Neural crest cell (in vitro differentiated cells): ENCODE data around the gene SLC9A3. TPM values are rescaled to one million over a fixed set of nuclear protein-coding genes. Genes with fewer than 3 reads are reported as not detected.

Experiments used
- DNase-seq: peaks from one replicate; pipeline ENCODE4 v3.0.0; 2021; ENCODE audit warnings: low read depth, mixed read lengths, low spot score
- H3K27ac Mint-ChIP-seq: one replicate; pipeline ENCODE4 v1.8.0; 2021; ENCODE audit warnings: mild to moderate bottlenecking, mixed read lengths; ENCODE audit not compliant: unreplicated experiment
- H3K27me3 Mint-ChIP-seq: 2 replicates; pipeline ENCODE4 v1.8.0; 2021; ENCODE audit warnings: low read depth, mild to moderate bottlenecking, mixed read lengths
- H3K36me3 Mint-ChIP-seq: 2 replicates; pipeline ENCODE4 v1.8.0; 2021; ENCODE audit warnings: low read depth, mild to moderate bottlenecking, mixed read lengths
- H3K4me1 Mint-ChIP-seq: 2 replicates; pipeline ENCODE4 v1.8.0; 2021; ENCODE audit warnings: mixed read lengths
- H3K4me3 Mint-ChIP-seq: one replicate; pipeline ENCODE4 v1.8.0; 2021; ENCODE audit warnings: mild to moderate bottlenecking, mixed read lengths
- H3K9me3 Mint-ChIP-seq: 2 replicates; pipeline ENCODE4 v1.8.0; 2021; ENCODE audit warnings: mixed read lengths
- CTCF ChIP-seq: fragments of 200-600 bp; sonication (generic); conservative IDR thresholded peaks from 2 replicates; pipeline ENCODE4 v1.5.0; 2021; ENCODE audit warnings: antibody characterized with exemption, mild to moderate bottlenecking
- total RNA-seq: library from RNA; stranded (reverse); gene quantifications from 2 replicates; pipeline ENCODE4 v1.2.1, GENCODE V29; 2021

SLC9A3 gene
- total RNA-seq, 1 donor from 2014 or later: 1.5 TPM

DNA sequence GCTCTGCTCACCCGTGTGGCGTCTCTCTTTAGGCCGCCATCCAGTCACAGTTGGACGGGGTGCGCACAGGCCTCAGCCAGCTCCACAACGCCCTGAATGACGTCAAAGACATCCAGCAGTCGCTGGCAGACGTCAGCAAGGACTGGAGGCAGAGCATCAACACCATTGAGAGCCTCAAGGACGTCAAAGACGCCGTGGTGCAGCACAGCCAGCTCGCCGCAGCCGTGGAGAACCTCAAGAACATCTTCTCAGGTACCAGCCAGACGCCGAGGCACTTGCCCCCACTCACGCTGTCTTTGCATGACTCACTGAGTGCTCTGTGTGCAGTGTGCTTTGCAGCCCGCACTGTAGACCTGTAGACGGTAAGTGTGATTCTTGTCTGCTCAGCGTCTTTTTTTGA, 76.7 kb downstream of the SLC9A3 start:
- no peak for TF ChIP-seq CTCF

GRCh38 chr5:446883-447263, 77.4 kb downstream of the SLC9A3 start:
- Mint-ChIP-seq H3K4me1 (peaks cover 18% of the 10 kb centered on the region), H3K36me3 (peaks cover 41% of the 10 kb centered on the region), H3K27me3 (no peaks in the 10 kb centered on the region), H3K4me3 (peak overlapping the region; percentile 81), H3K27ac (no peak overlapping the region), H3K9me3 (peaks cover 3% of the 10 kb centered on the region)
- TF ChIP-seq CTCF: peak; percentile 69
- DNase-seq: no peak

More for the DNA sequence above, 76.7 kb downstream of the SLC9A3 start:
- DNase-seq: no peak
- peaks cover 48% of the 10 kb centered on the region for H3K36me3 Mint-ChIP-seq
- H3K27ac Mint-ChIP-seq: no peak overlapping the region
- peaks cover 7% of the 10 kb centered on the region for H3K9me3 Mint-ChIP-seq
- no peak overlapping the region for H3K4me3 Mint-ChIP-seq
- H3K27me3 Mint-ChIP-seq: no peaks in the 10 kb centered on the region
- peaks cover 15% of the 10 kb centered on the region for H3K4me1 Mint-ChIP-seq

DNA sequence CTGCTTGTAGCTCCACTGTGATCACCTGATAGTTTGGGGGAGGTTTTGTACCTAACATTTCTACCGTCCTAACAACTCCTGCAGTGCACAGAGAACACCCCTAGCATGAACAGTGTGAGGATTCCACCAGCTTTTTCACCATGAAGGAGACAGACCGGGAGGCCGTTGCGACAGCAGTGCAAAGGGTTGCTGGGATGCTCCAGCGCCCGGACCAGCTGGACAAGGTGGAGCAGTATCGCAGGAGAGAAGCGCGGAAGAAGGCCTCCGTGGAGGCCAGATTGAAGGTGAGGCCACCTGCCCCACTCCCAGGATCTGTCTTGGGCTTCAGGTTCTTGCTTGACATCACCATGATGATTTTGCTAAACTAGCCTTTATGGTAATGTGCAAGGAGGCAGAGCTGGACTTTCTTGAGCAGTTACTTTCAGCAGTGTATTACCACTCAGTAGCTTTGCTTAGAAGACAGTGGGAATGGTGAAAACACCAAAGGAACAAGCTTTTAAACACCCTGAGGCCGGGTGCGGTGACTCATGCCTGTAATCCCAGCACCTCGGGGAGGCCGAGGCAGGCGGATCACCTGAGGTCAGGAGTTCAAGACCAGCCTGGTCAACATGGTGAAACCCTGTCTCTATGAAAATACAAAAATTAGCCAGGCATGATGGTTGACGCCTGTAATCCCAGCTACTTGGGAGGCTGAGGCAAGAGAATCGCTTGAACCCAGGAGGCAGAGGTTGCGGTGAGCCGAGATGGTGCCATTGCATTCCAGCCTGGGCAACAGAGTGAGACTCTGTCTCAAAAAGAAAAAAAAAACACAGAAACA, 78.0 kb downstream of the SLC9A3 start:
- Mint-ChIP-seq H3K4me1 (peaks cover 18% of the 10 kb centered on the region), H3K27ac (no peak overlapping the region), H3K27me3 (no peaks in the 10 kb centered on the region), H3K4me3 (peak overlapping the region; percentile 81), H3K9me3 (no peaks in the 10 kb centered on the region), H3K36me3 (peaks cover 35% of the 10 kb centered on the region)
- TF ChIP-seq CTCF: no peak
- DNase-seq: no peak

DNA sequence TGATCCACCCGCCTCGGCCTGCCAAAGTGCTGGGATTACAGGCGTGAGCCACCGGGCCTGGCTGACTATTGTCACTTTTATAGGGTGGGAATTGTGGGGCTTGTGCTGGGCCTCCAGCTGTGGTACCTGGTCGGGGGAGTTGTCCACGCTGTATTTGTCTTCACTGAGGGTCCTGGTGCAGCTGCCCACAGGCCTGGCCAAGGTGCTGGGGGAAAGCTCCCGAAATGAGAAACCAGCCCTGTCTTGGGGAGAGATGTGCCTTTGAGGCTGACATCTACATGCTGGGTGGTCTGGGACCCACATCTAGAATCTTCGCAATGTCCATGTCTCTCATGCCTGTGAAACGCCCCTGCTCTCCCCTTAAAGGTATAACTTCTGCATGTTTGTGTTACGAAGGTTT, 78.7 kb downstream of the SLC9A3 start:
- Mint-ChIP-seq H3K27ac (no peak overlapping the region), H3K4me1 (peaks cover 18% of the 10 kb centered on the region), H3K9me3 (no peaks in the 10 kb centered on the region), H3K36me3 (peaks cover 29% of the 10 kb centered on the region), H3K4me3 (peak overlapping the region; percentile 29), H3K27me3 (no peaks in the 10 kb centered on the region)
- TF ChIP-seq CTCF: no peak
- no peak for DNase-seq

DNA sequence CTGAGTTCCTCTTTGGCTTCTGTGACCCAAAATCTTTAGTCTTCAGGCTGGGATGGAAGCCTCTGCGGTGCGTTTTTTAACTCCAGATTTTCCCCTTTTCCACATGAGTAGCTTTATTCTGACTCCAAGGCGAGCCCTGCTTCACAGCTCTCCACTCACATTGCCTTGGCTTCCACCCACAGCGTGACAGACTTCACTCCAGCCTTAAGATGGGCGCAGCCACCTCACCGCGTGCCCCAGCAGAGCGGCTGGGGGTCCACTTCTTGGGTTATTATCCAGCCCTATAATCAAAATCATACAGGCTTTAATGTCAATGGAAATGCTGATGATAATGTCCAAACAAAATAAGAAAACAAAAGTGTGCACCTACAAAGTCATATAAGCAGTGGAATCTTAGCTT, 80.0 kb downstream of the SLC9A3 start:
- H3K4me3 Mint-ChIP-seq: peak overlapping the region; percentile 90
- no peak for TF ChIP-seq CTCF
- no peaks in the 10 kb centered on the region for H3K9me3 Mint-ChIP-seq
- no peak overlapping the region for H3K27ac Mint-ChIP-seq
- peaks cover 27% of the 10 kb centered on the region for H3K4me1 Mint-ChIP-seq
- H3K27me3 Mint-ChIP-seq: no peaks in the 10 kb centered on the region
- no peak for DNase-seq
- H3K36me3 Mint-ChIP-seq: peaks cover 16% of the 10 kb centered on the region
